H1 (cell line): ENCODE results near the gene MARCHF10. TPM values are rescaled to one million over a fixed set of nuclear protein-coding genes. Genes with fewer than 3 reads are reported as not detected.

Experiments used
- CEBPB ChIP-seq: IDR thresholded peaks from 2 replicates; pipeline ENCODE4 v1.6.1; 2012; ENCODE audit warnings: low read depth, low read length
- CHD7 ChIP-seq: fragments of 300-600 bp; sonication (generic); IDR thresholded peaks from 2 replicates; pipeline ENCODE4 v1.7.1; 2012; ENCODE audit warnings: low read length, moderate library complexity, mild to moderate bottlenecking, inconsistent platforms; ENCODE audit not compliant: insufficient replicate concordance
- EGR1 ChIP-seq: IDR thresholded peaks from 2 replicates; pipeline ENCODE4 v1.6.1; 2011; ENCODE audit warnings: low read depth, low read length, borderline replicate concordance
- FOSL1 ChIP-seq: IDR thresholded peaks from 2 replicates; pipeline ENCODE4 v1.6.1; 2011; ENCODE audit warnings: mild to moderate bottlenecking, low read depth, low read length, moderate library complexity; ENCODE audit not compliant: insufficient read depth
- HDAC2 ChIP-seq, 2 experiments: fragments of 300-600 bp in 1 of 2; sonication (generic) in 1 of 2; IDR thresholded peaks; 2 replicates each; pipeline ENCODE4 v1.6.1; 2011 to 2012; ENCODE audit warnings: low read depth in 2 of 2, low read length in 2 of 2, mild to moderate bottlenecking in 2 of 2, moderate library complexity in 2 of 2, borderline replicate concordance in 1 of 2, inconsistent platforms in 1 of 2
- HDAC6 ChIP-seq: IDR thresholded peaks from one replicate; pipeline ENCODE4 v1.7.1; 2012; ENCODE audit warnings: low read depth, mild to moderate bottlenecking, inconsistent platforms, low read length, moderate library complexity
- polyA plus RNA-seq, 7 experiments: library from polyadenylated mRNA; depleted of rRNA in 3 of 7; stranded (reverse) in 5 of 7; unstranded in 2 of 7; fragments of >200 nt in 5 of 7; fragments of 200-250 nt in 2 of 7; gene quantifications; 1 replicate in 5 of 7; 2 replicates in 1 of 7; 4 replicates in 1 of 7; pipeline versions ENCODE4 v1.2.1 to v1.2.3, GENCODE V29; 2011 to 2013; ENCODE audit warnings: missing spikeins in 2 of 7, mixed read lengths in 2 of 7
- total RNA-seq: library from RNA; stranded (reverse); fragmentation: NEBNext Ultra II Directional; extraction: Animal tissue kit (Norgen Biotek cat#: 25700); gene quantifications from 2 replicates; pipeline ENCODE4 v1.2.1, GENCODE V29; 2021

MARCHF10 gene
- total and polyA plus RNA-seq, 2 of the 8 experiments (the other 6 are each of a cell fraction or from before 2014, with no cell fraction given) = 0.48 to 0.73 TPM

- no peak for TF ChIP-seq CHD7
- no peak for TF ChIP-seq HDAC2 (IDR thresholded peaks at IDR 0.05; ENCODE audit: borderline replicate concordance in 1 of 2, low read depth in 2 of 2, low read length in 2 of 2)
- TF ChIP-seq CEBPB = no peak
- no peak for TF ChIP-seq HDAC6
- no peak for TF ChIP-seq EGR1
- TF ChIP-seq FOSL1 = no peak
These were observed 83.5 kb downstream of the MARCHF10 start (continued) for GRCh38 chr17:62724398-62725146.
